PC-3 (cell line): Measurements from ENCODE around the gene UBE2D2. TPM values are rescaled to one million over a fixed set of nuclear protein-coding genes. Genes with fewer than 3 reads are reported as not detected.
"Not testable (repeated sequence)": the region's sequence is repeated elsewhere in the genome, so short reads cannot be mapped to it uniquely, and the experiment has no call there.

Experiments used
- ATAC-seq: fragments of 200-7000 bp; cut with Tn5 transposase; 2 replicates; pipeline ENCODE4 v1.9.1; 2020; ENCODE audit warnings: mild to moderate bottlenecking, moderate library complexity
- BruUV-seq: library from RNA; stranded (reverse); fragments of 400-500 nt; replicated peaks from 2 replicates; lab custom pipeline; 2021; lab: Mats Ljungman, UMichigan
- CTCF ChIA-PET: fragments of 300-600 bp; sonication (Branson Sonifier 250); formaldehyde crosslinking; loops from one replicate; lab custom pipeline; 2022; ENCODE audit warnings: antibody characterized with exemption; lab: Charles Lee
- POLR2A ChIA-PET: fragments of 300-600 bp; sonication (Branson Sonifier 250); formaldehyde crosslinking; loops from one replicate; lab custom pipeline; 2022; ENCODE audit warnings: antibody characterized with exemption; ENCODE audit not compliant: unreplicated experiment; lab: Charles Lee
- DNase-seq: peaks from one replicate; pipeline ENCODE4 v3.0.0-alpha.2; 2015
- H2AFZ ChIP-seq: fragments of 300-600 bp; sonication (generic); 2 replicates; pipeline ENCODE4 v1.6.0; 2016; ENCODE audit warnings: antibody characterized with exemption, low read length
- H3F3A ChIP-seq: fragments of 300-600 bp; sonication (generic); one replicate; pipeline ENCODE4 v1.6.0; 2017; ENCODE audit warnings: antibody characterized with exemption, low read length, control low read depth, mild to moderate bottlenecking; ENCODE audit not compliant: unreplicated experiment
- H3K27ac ChIP-seq: fragments of 300-600 bp; sonication (generic); 2 replicates; pipeline ENCODE4 v1.5.1; 2016; ENCODE audit warnings: mild to moderate bottlenecking, low read length
- H3K27me3 ChIP-seq: fragments of 300-600 bp; sonication (generic); 2 replicates; pipeline ENCODE4 v1.6.1; 2016; ENCODE audit warnings: low read length, mixed read lengths
- H3K36me3 ChIP-seq: fragments of 300-600 bp; sonication (generic); 2 replicates; pipeline ENCODE4 v1.6.1; 2016; ENCODE audit warnings: low read depth, mixed run types, low read length, mixed read lengths
- H3K4me1 ChIP-seq: fragments of 300-600 bp; sonication (generic); 2 replicates; pipeline ENCODE4 v1.5.1; 2016; ENCODE audit warnings: low read length; ENCODE audit not compliant: insufficient read depth
- H3K4me2 ChIP-seq: fragments of 300-600 bp; sonication (generic); 2 replicates; pipeline ENCODE4 v1.6.0; 2016; ENCODE audit warnings: low read length
- H3K4me3 ChIP-seq: fragments of 300-600 bp; sonication (generic); 2 replicates; pipeline ENCODE4 v1.5.1; 2016; ENCODE audit warnings: mild to moderate bottlenecking, low read length, mixed read lengths
- H3K79me2 ChIP-seq: fragments of 300-600 bp; sonication (generic); 2 replicates; pipeline ENCODE4 v1.6.1; 2017; ENCODE audit warnings: low read length, mixed read lengths
- H3K9ac ChIP-seq: fragments of 300-600 bp; sonication (generic); 2 replicates; pipeline ENCODE4 v1.6.0; 2016; ENCODE audit warnings: mild to moderate bottlenecking, low read length
- H3K9me2 ChIP-seq: fragments of 300-600 bp; sonication (generic); replicated peaks from 2 replicates; pipeline ENCODE4 v1.6.1; 2016; ENCODE audit warnings: mixed run types, low read length, mixed read lengths
- H3K9me3 ChIP-seq: fragments of 300-600 bp; sonication (generic); 2 replicates; pipeline ENCODE4 v1.6.1; 2016; ENCODE audit warnings: low read length, mixed read lengths
- H4K20me1 ChIP-seq: fragments of 300-600 bp; sonication (generic); 2 replicates; pipeline ENCODE4 v1.6.1; 2016; ENCODE audit warnings: low read length, mixed read lengths
- CTCF ChIP-seq: fragments of 300-600 bp; sonication (generic); conservative IDR thresholded peaks from 2 replicates; pipeline ENCODE4 v1.5.1; 2017; ENCODE audit warnings: antibody characterized with exemption, low read depth, mild to moderate bottlenecking, low read length
- EZH2 ChIP-seq: fragments of 300-600 bp; sonication (generic); IDR thresholded peaks from one replicate; pipeline ENCODE4 v1.6.1; 2017; ENCODE audit warnings: antibody characterized with exemption, mild to moderate bottlenecking, low read length; ENCODE audit not compliant: unreplicated experiment
- EZH2phosphoT487 ChIP-seq: fragments of 300-600 bp; sonication (generic); IDR thresholded peaks from 2 replicates; pipeline ENCODE4 v1.6.1; 2018; ENCODE audit warnings: mild to moderate bottlenecking, antibody characterized with exemption, low read length, borderline replicate concordance
- intact Hi-C: fragments of 100-400 bp; cut with micrococcal nuclease; formaldehyde crosslinking; loops from 2 replicates; pipeline ENCODE4 v1.9.0; 2023
- total RNA-seq: library from RNA; depleted of rRNA; stranded (reverse); fragments of >200 nt; gene quantifications from 2 replicates; pipeline ENCODE4 v1.2.3, GENCODE V29; 2014

Gene UBE2D2
- total RNA-seq, 1 experiment from 2014 or later = 98.7 TPM

GRCh38 chr5:139527896-139528467 is 33.2 kb upstream of the UBE2D2 start:
- DNase-seq, H3K4me2 ChIP-seq, H3K27me3 ChIP-seq, H4K20me1 ChIP-seq, intact Hi-C loops, H3K4me3 ChIP-seq, POLR2A ChIA-PET, H3K36me3 ChIP-seq, H3K9me2 ChIP-seq, ATAC-seq, H3K79me2 ChIP-seq, H2AFZ ChIP-seq, H3K27ac ChIP-seq, CTCF ChIA-PET, H3K9ac ChIP-seq, H3F3A ChIP-seq, BruUV-seq, H3K4me1 ChIP-seq, H3K9me3 ChIP-seq: not testable (repeated sequence)

DNA sequence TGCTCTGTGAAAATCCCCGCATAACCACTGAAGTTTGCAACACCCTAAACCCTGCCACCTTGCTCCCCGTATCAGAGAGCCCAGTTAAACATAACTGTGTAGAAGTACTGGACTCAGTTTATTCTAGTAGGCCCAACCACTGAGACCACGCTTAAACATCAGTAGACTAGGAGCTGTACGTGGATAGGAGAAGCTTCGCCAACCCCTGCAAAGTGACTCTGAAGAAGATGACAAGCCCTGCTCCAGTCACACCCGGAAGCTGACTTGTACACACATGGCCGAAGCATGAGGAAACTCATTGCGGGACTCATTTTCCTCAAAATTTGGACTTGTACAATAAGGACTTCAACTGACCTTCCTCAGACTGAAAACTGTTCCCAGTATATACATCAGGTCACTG is 32.4 kb upstream of the UBE2D2 start:
- CTCF ChIA-PET = not testable (repeated sequence)

GRCh38 chr5:139530079-139530478 is 31.1 kb upstream of the UBE2D2 start:
- H3K27ac ChIP-seq, intact Hi-C loops, H3K9ac ChIP-seq, H3K79me2 ChIP-seq, H3K27me3 ChIP-seq, H3K4me1 ChIP-seq, H3K4me3 ChIP-seq, DNase-seq, H2AFZ ChIP-seq, ATAC-seq, H4K20me1 ChIP-seq, H3K36me3 ChIP-seq, BruUV-seq, H3K9me3 ChIP-seq, CTCF ChIA-PET, H3K4me2 ChIP-seq, POLR2A ChIA-PET, H3K9me2 ChIP-seq, H3F3A ChIP-seq: not testable (repeated sequence)

More for the DNA sequence above, 32.4 kb upstream of the UBE2D2 start:
- H3K4me3 ChIP-seq, H3K9ac ChIP-seq, H3K36me3 ChIP-seq, H3F3A ChIP-seq, H2AFZ ChIP-seq, H3K9me3 ChIP-seq, H3K79me2 ChIP-seq, H3K27me3 ChIP-seq, H3K4me1 ChIP-seq, intact Hi-C loops, H4K20me1 ChIP-seq, POLR2A ChIA-PET, DNase-seq, BruUV-seq, H3K9me2 ChIP-seq, ATAC-seq, H3K27ac ChIP-seq, H3K4me2 ChIP-seq: not testable (repeated sequence)

DNA sequence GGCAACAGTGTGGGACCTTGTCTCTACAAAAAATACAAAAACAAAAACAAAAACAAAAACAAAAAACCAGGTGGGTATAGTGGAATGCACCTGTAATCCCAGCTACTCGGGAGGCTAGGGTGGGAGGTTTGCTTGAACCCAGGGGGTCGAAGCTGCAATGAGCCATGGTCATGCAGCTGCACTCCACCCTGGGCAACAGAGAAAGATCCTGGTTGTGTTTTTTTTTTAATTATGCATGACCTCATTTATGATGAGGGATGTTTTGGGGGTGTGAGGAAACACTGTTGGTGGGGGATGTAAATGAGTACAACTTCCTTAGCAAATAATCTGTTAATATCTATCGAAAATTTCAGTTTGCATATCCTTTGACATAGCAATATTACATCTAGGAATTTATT is 29.4 kb upstream of the UBE2D2 start:
- H3K9me2 ChIP-seq = no peaks in the 10 kb centered on the region
- ChIA-PET POLR2A (no interaction called here), CTCF (no interaction called here)
- no peak overlapping the region for H3K4me2 ChIP-seq
- DNase-seq = no peak
- no TSS peak for BruUV-seq
- no peaks in the 10 kb centered on the region for H3K36me3 ChIP-seq
- no peaks in the 10 kb centered on the region for H3K9me3 ChIP-seq
- no peaks in the 10 kb centered on the region for H3K4me1 ChIP-seq
- no peaks in the 10 kb centered on the region for H3F3A ChIP-seq
- no peak for ATAC-seq
- no peaks in the 10 kb centered on the region for H3K79me2 ChIP-seq
- H4K20me1 ChIP-seq = no peaks in the 10 kb centered on the region
- H2AFZ ChIP-seq = no peak overlapping the region
- H3K27ac ChIP-seq = no peak overlapping the region
- intact Hi-C loops = no loop called here
- no peak overlapping the region for H3K9ac ChIP-seq
- H3K4me3 ChIP-seq = no peak overlapping the region
- H3K27me3 ChIP-seq = no peaks in the 10 kb centered on the region
- TF ChIP-seq CTCF = no peak
- no peak for TF ChIP-seq EZH2
- TF ChIP-seq EZH2phosphoT487 = no peak
